ENCODE measurements around the gene ENOX1.

DNA sequence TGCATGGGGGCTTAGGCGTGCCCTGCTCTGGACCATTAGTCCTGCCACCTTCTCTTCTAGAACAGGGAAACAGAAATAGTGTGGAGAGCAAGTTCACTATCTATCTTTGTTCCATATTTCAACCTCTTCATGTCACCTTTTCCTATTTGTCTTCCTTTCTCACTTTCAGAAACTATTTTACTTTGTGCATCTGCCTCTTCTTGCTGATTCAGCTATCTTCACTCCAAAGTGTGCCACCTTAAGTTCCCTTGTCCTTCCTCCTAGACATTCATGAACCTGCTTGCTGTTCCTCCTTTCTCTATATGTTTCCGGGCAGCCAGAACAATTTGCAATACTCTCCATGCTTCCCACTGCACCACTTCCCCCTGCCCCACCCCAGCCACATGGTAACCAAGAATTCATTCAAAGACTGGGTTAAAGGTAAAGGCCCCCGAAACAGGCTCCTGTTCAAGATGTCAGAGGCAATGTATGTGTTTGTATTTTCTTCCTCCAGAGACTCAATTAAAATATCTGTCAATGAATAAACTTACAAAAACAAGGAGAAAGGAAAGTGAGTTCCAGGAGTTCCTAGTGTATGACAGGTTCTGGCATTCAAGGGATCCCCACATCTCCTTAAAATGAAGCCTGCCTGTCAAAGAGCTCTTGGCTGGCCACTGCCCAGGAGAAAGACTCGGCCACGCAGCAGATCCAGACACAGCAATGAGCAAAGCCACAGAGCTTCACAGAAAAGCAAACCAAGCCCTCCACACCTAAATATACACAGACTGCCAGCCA lies 495.3 kb downstream of the ENOX1 start:
- TF ChIP-seq EZH2 (IDR thresholded peaks at IDR 0.05; ENCODE audit: low read depth) = no peak
- TF ChIP-seq, protein P1, sequence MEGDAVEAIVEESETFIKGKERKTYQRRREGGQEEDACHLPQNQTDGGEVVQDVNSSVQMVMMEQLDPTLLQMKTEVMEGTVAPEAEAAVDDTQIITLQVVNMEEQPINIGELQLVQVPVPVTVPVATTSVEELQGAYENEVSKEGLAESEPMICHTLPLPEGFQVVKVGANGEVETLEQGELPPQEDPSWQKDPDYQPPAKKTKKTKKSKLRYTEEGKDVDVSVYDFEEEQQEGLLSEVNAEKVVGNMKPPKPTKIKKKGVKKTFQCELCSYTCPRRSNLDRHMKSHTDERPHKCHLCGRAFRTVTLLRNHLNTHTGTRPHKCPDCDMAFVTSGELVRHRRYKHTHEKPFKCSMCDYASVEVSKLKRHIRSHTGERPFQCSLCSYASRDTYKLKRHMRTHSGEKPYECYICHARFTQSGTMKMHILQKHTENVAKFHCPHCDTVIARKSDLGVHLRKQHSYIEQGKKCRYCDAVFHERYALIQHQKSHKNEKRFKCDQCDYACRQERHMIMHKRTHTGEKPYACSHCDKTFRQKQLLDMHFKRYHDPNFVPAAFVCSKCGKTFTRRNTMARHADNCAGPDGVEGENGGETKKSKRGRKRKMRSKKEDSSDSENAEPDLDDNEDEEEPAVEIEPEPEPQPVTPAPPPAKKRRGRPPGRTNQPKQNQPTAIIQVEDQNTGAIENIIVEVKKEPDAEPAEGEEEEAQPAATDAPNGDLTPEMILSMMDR (conservative IDR thresholded peaks at IDR 0.05) = no peak
